Uterus (tissue), 4 donors: ENCODE results near the gene PNLIPRP3. TPM values are rescaled to one million over a fixed set of nuclear protein-coding genes. Genes with fewer than 3 reads are reported as not detected.

ENCODE experiments used
- DNase-seq, 2 donors: peaks; one replicate each; pipeline ENCODE4 v3.0.0-alpha.2; 2019 to 2020
- H3K27ac ChIP-seq, 2 donors: fragments of 200-600 bp; sonication (generic); 1 replicate in 1 of 2; 2 replicates in 1 of 2; pipeline ENCODE4 v1.5.1; 2016 to 2018
- H3K27me3 ChIP-seq, 2 donors: fragments of 200-600 bp; sonication (generic); one replicate each; pipeline ENCODE4 v1.5.1; 2018 to 2019; ENCODE audit warnings: control low read depth in 1 of 2
- H3K36me3 ChIP-seq, 2 donors: fragments of 200-600 bp; sonication (generic); one replicate each; pipeline ENCODE4 v1.5.1; 2019; ENCODE audit warnings: control low read depth in 1 of 2
- H3K4me1 ChIP-seq, 2 donors: fragments of 200-600 bp; sonication (generic); one replicate each; pipeline ENCODE4 v1.5.1; 2018 to 2019; ENCODE audit warnings: control low read depth in 1 of 2
- H3K4me3 ChIP-seq, 2 donors: fragments of 200-600 bp; sonication (generic); 1 replicate in 1 of 2; 2 replicates in 1 of 2; pipeline ENCODE4 v1.5.1; 2018 to 2019; ENCODE audit warnings: mild to moderate bottlenecking in 1 of 2
- H3K9me3 ChIP-seq, 2 donors: fragments of 200-600 bp; sonication (generic); one replicate each; pipeline ENCODE4 v1.5.1; 2019; ENCODE audit warnings: control low read depth in 1 of 2
- CTCF ChIP-seq, 4 experiments: fragments of 200-600 bp in 2 of 4; fragments of 450-650 bp in 2 of 4; sonication (generic) in 2 of 4; IDR thresholded peaks; one replicate each; pipeline ENCODE4 v1.5.1; 2016 to 2019; ENCODE audit warnings: antibody characterized with exemption in 4 of 4, mild to moderate bottlenecking in 2 of 4, moderate library complexity in 1 of 4
- POLR2A ChIP-seq, 2 donors: fragments of 450-650 bp; IDR thresholded peaks; one replicate each; pipeline ENCODE4 v1.6.1; 2016; ENCODE audit warnings: antibody characterized with exemption in 2 of 2, mild to moderate bottlenecking in 1 of 2, moderate library complexity in 1 of 2
- intact Hi-C: fragments of 100-400 bp; cut with DNase I; formaldehyde crosslinking; loops from one replicate; pipeline ENCODE4 v1.15.1; 2023; ENCODE audit warnings: low total_unique reads
- total RNA-seq, 4 donors: library from RNA; depleted of rRNA in 3 of 4; stranded (reverse); fragments of >200 nt in 3 of 4; gene quantifications; one replicate each; pipeline versions ENCODE4 v1.1.0 to v1.2.4, GENCODE V29; 2014 to 2023
- donor health status: DM: yes; HTN: yes; CAD: no.

PNLIPRP3 gene
- total RNA-seq, 4 donors from 2014 or later, result 0.07 TPM; not detected in 3

GRCh38 chr10:116460219-116460618, 32.6 kb downstream of the PNLIPRP3 start:
- TF ChIP-seq CTCF (IDR thresholded peaks at IDR 0.05) (no peak), POLR2A (IDR thresholded peaks at IDR 0.05) (no peak)
- no peaks in the 10 kb centered on the region for H3K4me1 ChIP-seq
- H3K9me3 ChIP-seq, result no peaks in the 10 kb centered on the region
- H3K27me3 ChIP-seq, result no peaks in the 10 kb centered on the region
- intact Hi-C loops, result no loop called here
- H3K27ac ChIP-seq, result no peak overlapping the region
- DNase-seq, result no peak
- no peaks in the 10 kb centered on the region for H3K36me3 ChIP-seq
- no peak overlapping the region for H3K4me3 ChIP-seq

- DNase-seq, result no peak
- no peaks in the 10 kb centered on the region for H3K27me3 ChIP-seq
- no peaks in the 10 kb centered on the region for H3K4me1 ChIP-seq
- H3K36me3 ChIP-seq, result no peaks in the 10 kb centered on the region
- no peaks in the 10 kb centered on the region for H3K9me3 ChIP-seq
- intact Hi-C loops, result no loop called here
- TF ChIP-seq CTCF (IDR thresholded peaks at IDR 0.05) (no peak), POLR2A (IDR thresholded peaks at IDR 0.05) (no peak)
- H3K4me3 ChIP-seq, result no peak overlapping the region
- no peak overlapping the region for H3K27ac ChIP-seq
These were observed 34.0 kb downstream of the PNLIPRP3 start for GRCh38 chr10:116461680-116462079.

- DNase-seq, result no peak
These were observed 36.6 kb downstream of the PNLIPRP3 start for GRCh38 chr10:116464257-116464656.

GRCh38 chr10:116465546-116465945, 37.9 kb downstream of the PNLIPRP3 start:
- Histone ChIP-seq H3K4me1 (no peaks in the 10 kb centered on the region), H3K4me3 (no peak overlapping the region), H3K27ac (no peak overlapping the region), H3K9me3 (no peaks in the 10 kb centered on the region), H3K27me3 (no peaks in the 10 kb centered on the region), H3K36me3 (no peaks in the 10 kb centered on the region)
- TF ChIP-seq CTCF (IDR thresholded peaks at IDR 0.05) (no peak), POLR2A (IDR thresholded peaks at IDR 0.05) (no peak)
- intact Hi-C loops, result no loop called here
- DNase-seq, result no peak

More at GRCh38 chr10:116464257-116464656, 36.6 kb downstream of the PNLIPRP3 start:
- no peaks in the 10 kb centered on the region for H3K9me3 ChIP-seq
- H3K36me3 ChIP-seq, result no peaks in the 10 kb centered on the region
- H3K27ac ChIP-seq, result no peak overlapping the region
- intact Hi-C loops, result no loop called here
- H3K4me1 ChIP-seq, result no peaks in the 10 kb centered on the region
- no peak overlapping the region for H3K4me3 ChIP-seq
- H3K27me3 ChIP-seq, result no peaks in the 10 kb centered on the region
- TF ChIP-seq POLR2A (IDR thresholded peaks at IDR 0.05) (no peak), CTCF (IDR thresholded peaks at IDR 0.05) (no peak)

- H3K36me3 ChIP-seq, result no peaks in the 10 kb centered on the region
- H3K27ac ChIP-seq, result no peak overlapping the region
- TF ChIP-seq POLR2A (IDR thresholded peaks at IDR 0.05) (no peak), CTCF (IDR thresholded peaks at IDR 0.05) (no peak)
- no peaks in the 10 kb centered on the region for H3K4me1 ChIP-seq
- no peak for DNase-seq
- no peaks in the 10 kb centered on the region for H3K27me3 ChIP-seq
- H3K9me3 ChIP-seq, result no peaks in the 10 kb centered on the region
- no peak overlapping the region for H3K4me3 ChIP-seq
- intact Hi-C loops, result no loop called here
These were observed 39.2 kb downstream of the PNLIPRP3 start for GRCh38 chr10:116466715-116467422.
